DND-41 (cell line): Measurements from ENCODE around the gene RAMP1.

Source experiments
- ATAC-seq: fragments of 200-7000 bp; cut with Tn5 transposase; 3 replicates; pipeline ENCODE4 v1.9.1; 2021; ENCODE audit warnings: low read depth; ENCODE audit not compliant: insufficient read depth
- DNase-seq: peaks from one replicate; pipeline ENCODE4 v3.0.0-alpha.2; 2020
- H2AFZ ChIP-seq: 2 replicates; pipeline ENCODE4 v1.6.0; 2012; ENCODE audit warnings: low read depth, low read length
- H3K27ac ChIP-seq: 2 replicates; pipeline ENCODE4 v1.5.1; 2012; ENCODE audit warnings: low read length, inconsistent platforms
- H3K27me3 ChIP-seq: fragments of 200-600 bp; sonication (generic); 2 replicates; pipeline ENCODE4 v1.6.0; 2012; ENCODE audit warnings: low read length, mild to moderate bottlenecking, inconsistent platforms; ENCODE audit not compliant: insufficient read depth, poor library complexity
- H3K36me3 ChIP-seq: 2 replicates; pipeline ENCODE4 v1.5.1; 2012; ENCODE audit warnings: low read length, inconsistent platforms; ENCODE audit not compliant: insufficient read depth
- H3K4me1 ChIP-seq: 2 replicates; pipeline ENCODE4 v1.5.1; 2012; ENCODE audit warnings: mild to moderate bottlenecking, low read length; ENCODE audit not compliant: insufficient read depth
- H3K4me2 ChIP-seq: 2 replicates; pipeline ENCODE4 v1.6.0; 2012; ENCODE audit warnings: mild to moderate bottlenecking, moderate library complexity, low read length, inconsistent platforms; ENCODE audit not compliant: insufficient read depth
- H3K4me3 ChIP-seq, 2 experiments: fragments of 200-600 bp in 1 of 2; shearing (Covaris generic) in 1 of 2; 2 replicates each; pipeline ENCODE4 v1.5.1; 2012 to 2016; ENCODE audit warnings: inconsistent platforms in 2 of 2, low read length in 2 of 2, mild to moderate bottlenecking in 2 of 2, low read depth in 1 of 2, moderate library complexity in 1 of 2
- H3K79me2 ChIP-seq: 2 replicates; pipeline ENCODE4 v1.6.0; 2012; ENCODE audit warnings: low read length, inconsistent platforms; ENCODE audit not compliant: insufficient read depth
- H3K9ac ChIP-seq: 2 replicates; pipeline ENCODE4 v1.6.0; 2012; ENCODE audit warnings: low read depth, mild to moderate bottlenecking, inconsistent platforms, low read length, moderate library complexity
- H3K9me3 ChIP-seq: 2 replicates; pipeline ENCODE4 v1.5.1; 2012; ENCODE audit warnings: low read length, moderate library complexity, mild to moderate bottlenecking, inconsistent platforms; ENCODE audit not compliant: insufficient read depth, severe bottlenecking
- H4K20me1 ChIP-seq: 2 replicates; pipeline ENCODE4 v1.6.0; 2012; ENCODE audit warnings: low read length; ENCODE audit not compliant: insufficient read depth
- CTCF ChIP-seq: IDR thresholded peaks from 2 replicates; pipeline ENCODE4 v1.5.1; 2012; ENCODE audit warnings: borderline replicate concordance, low read length, moderate library complexity, mild to moderate bottlenecking; ENCODE audit not compliant: poor library complexity, severe bottlenecking; ENCODE audit errors: extremely low read depth
- EZH2 ChIP-seq: IDR thresholded peaks from 3 replicates; pipeline ENCODE4 v1.6.1; 2012; ENCODE audit warnings: borderline replicate concordance, low read depth, mild to moderate bottlenecking, moderate library complexity, low read length, inconsistent platforms; ENCODE audit not compliant: severe bottlenecking

RAMP1 gene

GRCh38 chr2:237879991-237880560, 20.7 kb downstream of the RAMP1 start:
- Histone ChIP-seq H3K27ac (no peak overlapping the region), H3K36me3 (no peaks in the 10 kb centered on the region), H3K79me2 (no peaks in the 10 kb centered on the region), H3K4me2 (no peak overlapping the region), H3K27me3 (no peaks in the 10 kb centered on the region), H4K20me1 (no peaks in the 10 kb centered on the region), H3K4me3 (no peak overlapping the region), H3K4me1 (no peaks in the 10 kb centered on the region), H2AFZ (no peak overlapping the region), H3K9ac (no peak overlapping the region), H3K9me3 (no peaks in the 10 kb centered on the region)
- ATAC-seq = no peak
- DNase-seq = no peak
- TF ChIP-seq CTCF (no peak), EZH2 (no peak)

- H3K9me3 ChIP-seq = no peaks in the 10 kb centered on the region
- no peaks in the 10 kb centered on the region for H3K4me1 ChIP-seq
- no peak overlapping the region for H3K9ac ChIP-seq
- no peaks in the 10 kb centered on the region for H3K36me3 ChIP-seq
- no peaks in the 10 kb centered on the region for H3K79me2 ChIP-seq
- no peak overlapping the region for H3K27ac ChIP-seq
- DNase-seq (no peak), ATAC-seq (no peak)
- TF ChIP-seq EZH2 (no peak), CTCF (no peak)
- H3K4me3 ChIP-seq = no peak overlapping the region
- no peak overlapping the region for H2AFZ ChIP-seq
- H4K20me1 ChIP-seq = no peaks in the 10 kb centered on the region
- H3K4me2 ChIP-seq = no peak overlapping the region
- no peaks in the 10 kb centered on the region for H3K27me3 ChIP-seq
These were observed 23.4 kb downstream of the RAMP1 start for GRCh38 chr2:237882510-237883481.

DNA sequence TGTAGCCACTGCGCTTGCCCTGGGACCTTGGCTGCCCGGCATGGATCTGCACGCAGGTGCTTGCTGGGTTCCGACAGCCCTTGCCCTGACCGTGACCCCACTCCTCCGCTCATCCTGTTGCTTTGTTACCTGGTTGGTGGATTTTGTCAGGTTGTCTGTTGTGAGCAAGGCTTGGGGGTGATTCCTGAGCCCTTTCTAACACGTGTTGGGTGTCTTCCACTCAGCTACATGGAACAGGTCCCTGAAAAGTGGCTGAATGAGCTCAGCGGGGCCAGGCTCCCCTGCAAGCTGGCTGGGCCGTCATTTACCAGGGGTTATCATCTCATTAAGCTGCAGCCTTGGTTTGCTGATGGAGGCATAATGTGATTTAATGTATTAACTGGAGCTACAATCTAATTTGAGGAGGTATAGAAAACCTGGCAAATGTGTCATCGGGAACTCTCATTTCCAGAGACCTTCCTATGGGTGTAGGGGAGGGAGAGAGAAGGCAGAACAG, 24.6 kb downstream of the RAMP1 start:
- ATAC-seq = no peak
- no peaks in the 10 kb centered on the region for H3K27me3 ChIP-seq
- H4K20me1 ChIP-seq = no peaks in the 10 kb centered on the region
- H3K79me2 ChIP-seq = no peaks in the 10 kb centered on the region
- H3K9me3 ChIP-seq = no peaks in the 10 kb centered on the region
- TF ChIP-seq CTCF = no peak
- TF ChIP-seq EZH2 = no peak
- no peak for DNase-seq
- H3K4me3 ChIP-seq = no peak overlapping the region
- H2AFZ ChIP-seq = no peak overlapping the region
- H3K4me1 ChIP-seq = no peaks in the 10 kb centered on the region
- H3K36me3 ChIP-seq = no peaks in the 10 kb centered on the region
- no peak overlapping the region for H3K9ac ChIP-seq
- H3K27ac ChIP-seq = no peak overlapping the region
- no peak overlapping the region for H3K4me2 ChIP-seq
